ENCODE data around the gene MKRN2.

- TF ChIP-seq CTCF (IDR thresholded peaks at IDR 0.05; ENCODE audit: low read depth, low read length) = no peak
- no peak for TF ChIP-seq EZH2phosphoT487 (IDR thresholded peaks at IDR 0.05; ENCODE audit: low read depth)
Observed at GRCh38 chr3:12583280-12583679, 26.4 kb downstream of the MKRN2 start.

All from OCI-LY3 (cell line).